Measurements from ENCODE around the gene MRAS.
"Not testable (repeated sequence)": the region's sequence is repeated elsewhere in the genome, so short reads cannot be mapped to it uniquely, and the experiment has no call there.

MRAS gene

GRCh38 chr3:138423316-138423715 is 74.9 kb downstream of the MRAS start:
- no peaks in the 10 kb centered on the region for H3K27me3 ChIP-seq (ENCODE audit: control insufficient read depth, insufficient read depth, low read length)
- no peak overlapping the region for H3K4me3 ChIP-seq (ENCODE audit: low read length)
- no peak overlapping the region for H3K27ac ChIP-seq (ENCODE audit: low read depth, low read length)
- H3K36me3 ChIP-seq (ENCODE audit: control insufficient read depth, insufficient read depth, low read length) = no peaks in the 10 kb centered on the region
- H3K4me1 ChIP-seq (ENCODE audit: control insufficient read depth, insufficient read depth, low read length) = no peaks in the 10 kb centered on the region
- no peak overlapping the region for H3K9ac ChIP-seq (ENCODE audit: low read length)

GRCh38 chr3:138424323-138424722 is 75.9 kb downstream of the MRAS start:
- no peaks in the 10 kb centered on the region for H3K27me3 ChIP-seq (ENCODE audit: control insufficient read depth, insufficient read depth, low read length)
- no peaks in the 10 kb centered on the region for H3K36me3 ChIP-seq (ENCODE audit: control insufficient read depth, insufficient read depth, low read length)
- H3K4me3 ChIP-seq (ENCODE audit: low read length) = no peak overlapping the region
- no peak overlapping the region for H3K27ac ChIP-seq (ENCODE audit: low read depth, low read length)
- no peaks in the 10 kb centered on the region for H3K4me1 ChIP-seq (ENCODE audit: control insufficient read depth, insufficient read depth, low read length)
- no peak overlapping the region for H3K9ac ChIP-seq (ENCODE audit: low read length)

DNA sequence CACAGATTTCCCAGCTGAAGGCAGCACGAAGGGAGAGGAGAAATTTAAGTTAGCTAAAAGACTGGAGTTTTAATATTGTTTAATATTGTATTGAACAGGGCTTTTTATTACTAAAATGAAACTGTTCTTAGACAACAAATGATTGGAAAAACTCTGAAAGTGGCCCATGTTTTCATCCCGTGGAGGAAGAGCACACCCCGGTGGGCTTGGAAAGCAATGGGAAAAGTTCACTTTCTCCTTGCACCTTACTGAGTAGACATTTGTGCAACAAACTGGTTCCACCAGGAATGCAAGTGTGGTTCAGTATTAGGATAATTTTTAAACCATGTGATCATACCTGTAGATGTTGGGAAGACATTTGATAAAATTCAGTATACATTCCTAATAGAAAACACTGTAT is 77.8 kb downstream of the MRAS start:
- no peak overlapping the region for H3K9ac ChIP-seq (ENCODE audit: low read length)
- H3K36me3 ChIP-seq (ENCODE audit: control insufficient read depth, insufficient read depth, low read length) = no peaks in the 10 kb centered on the region
- H3K27me3 ChIP-seq (ENCODE audit: control insufficient read depth, insufficient read depth, low read length) = no peaks in the 10 kb centered on the region
- no peak overlapping the region for H3K4me3 ChIP-seq (ENCODE audit: low read length)
- no peak overlapping the region for H3K27ac ChIP-seq (ENCODE audit: low read depth, low read length)
- H3K4me1 ChIP-seq (ENCODE audit: control insufficient read depth, insufficient read depth, low read length) = no peaks in the 10 kb centered on the region

- H3K4me3 ChIP-seq (ENCODE audit: low read length); H3K9ac ChIP-seq (ENCODE audit: low read length); H3K27ac ChIP-seq (ENCODE audit: low read depth, low read length); H3K4me1 ChIP-seq (ENCODE audit: control insufficient read depth, insufficient read depth, low read length); H3K36me3 ChIP-seq (ENCODE audit: control insufficient read depth, insufficient read depth, low read length); H3K27me3 ChIP-seq (ENCODE audit: control insufficient read depth, insufficient read depth, low read length): not testable (repeated sequence)
These were observed 78.4 kb downstream of the MRAS start for GRCh38 chr3:138426754-138427153.

DNA sequence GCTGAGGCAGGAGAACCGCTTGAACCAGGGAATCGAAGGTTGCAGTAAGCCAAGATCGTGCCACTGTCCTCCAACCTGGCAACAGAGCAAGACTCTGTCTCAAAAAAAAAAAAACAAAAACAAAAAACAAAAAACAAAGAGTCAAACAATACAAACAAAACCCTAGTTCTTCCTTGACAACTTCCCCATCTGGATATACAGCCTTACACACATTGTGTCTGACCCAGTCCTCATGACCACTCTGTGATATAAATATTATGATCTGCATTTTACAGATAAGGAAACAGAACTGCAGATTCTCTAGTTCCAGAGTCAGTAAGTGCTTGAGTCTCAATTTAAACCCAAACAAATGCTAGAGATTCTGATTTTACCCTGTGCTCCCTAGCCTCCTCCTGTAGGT is 81.3 kb downstream of the MRAS start:
- Histone ChIP-seq H3K36me3 (ENCODE audit: control insufficient read depth, insufficient read depth, low read length) (no peaks in the 10 kb centered on the region), H3K27me3 (ENCODE audit: control insufficient read depth, insufficient read depth, low read length) (no peaks in the 10 kb centered on the region), H3K4me3 (ENCODE audit: low read length) (no peak overlapping the region), H3K27ac (ENCODE audit: low read depth, low read length) (no peak overlapping the region), H3K4me1 (ENCODE audit: control insufficient read depth, insufficient read depth, low read length) (peaks cover 4% of the 10 kb centered on the region), H3K9ac (ENCODE audit: low read length) (no peak overlapping the region)

DNA sequence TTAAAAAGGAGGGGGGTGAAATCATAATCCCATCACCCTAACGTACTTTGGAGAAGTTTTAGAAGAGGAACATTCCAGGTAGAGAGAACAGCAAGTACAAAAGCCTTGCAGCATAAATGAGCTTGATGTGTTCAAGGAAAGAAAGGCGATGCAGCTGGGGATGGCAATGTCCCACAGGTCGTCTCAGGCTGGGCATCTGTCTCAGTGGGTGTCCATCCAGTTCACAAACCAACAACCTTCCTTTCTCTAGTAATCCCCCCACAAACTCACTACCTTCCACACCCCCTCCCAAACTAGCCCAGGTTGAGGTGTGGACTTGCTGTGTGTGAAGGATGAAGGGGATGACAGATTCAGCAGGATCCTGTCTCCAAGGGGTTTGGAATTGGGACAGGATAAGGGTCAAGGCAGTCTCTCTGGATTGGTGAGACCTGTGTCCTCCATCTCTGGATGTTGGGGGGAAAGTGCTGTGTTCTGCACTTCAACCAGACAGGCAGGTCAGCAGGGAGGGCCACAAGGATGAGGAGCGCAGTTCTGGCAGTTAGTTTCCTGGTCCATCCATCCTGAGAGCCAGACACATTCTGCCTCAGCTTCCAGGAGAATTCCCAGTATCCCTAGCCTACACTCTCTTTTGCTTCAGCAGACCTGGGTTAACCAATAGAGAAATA is 84.3 kb downstream of the MRAS start:
- Histone ChIP-seq H3K27ac (ENCODE audit: low read depth, low read length) (no peak overlapping the region), H3K4me3 (ENCODE audit: low read length) (no peak overlapping the region), H3K4me1 (ENCODE audit: control insufficient read depth, insufficient read depth, low read length) (peaks cover 4% of the 10 kb centered on the region), H3K27me3 (ENCODE audit: control insufficient read depth, insufficient read depth, low read length) (peaks cover 6% of the 10 kb centered on the region), H3K36me3 (ENCODE audit: control insufficient read depth, insufficient read depth, low read length) (no peaks in the 10 kb centered on the region), H3K9ac (ENCODE audit: low read length) (no peak overlapping the region)

DNA sequence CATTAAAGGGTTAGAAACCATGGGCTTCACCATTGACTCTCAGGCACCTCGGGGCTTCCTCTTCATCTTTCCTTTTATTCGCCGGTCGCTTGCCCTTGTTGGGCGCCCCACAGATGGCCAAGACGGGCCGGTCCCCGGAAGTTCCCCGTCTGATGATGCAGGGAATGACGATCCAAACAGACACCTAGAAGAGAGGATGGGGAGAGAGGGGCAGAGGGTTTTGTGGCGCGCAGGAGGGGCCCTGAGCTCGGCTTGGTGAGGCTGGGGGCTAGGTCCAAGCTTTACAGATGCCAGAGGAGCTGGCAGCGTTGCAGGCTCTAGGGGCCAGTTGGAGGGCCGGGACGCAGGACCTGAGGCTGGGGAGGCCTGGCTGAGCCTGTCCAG is 85.5 kb downstream of the MRAS start:
- peak overlapping the region; percentile 45 for H3K4me3 ChIP-seq (ENCODE audit: low read length)
- peaks cover 4% of the 10 kb centered on the region for H3K4me1 ChIP-seq (ENCODE audit: control insufficient read depth, insufficient read depth, low read length)
- H3K27ac ChIP-seq (ENCODE audit: low read depth, low read length) = no peak overlapping the region
- H3K36me3 ChIP-seq (ENCODE audit: control insufficient read depth, insufficient read depth, low read length) = no peaks in the 10 kb centered on the region
- no peak overlapping the region for H3K9ac ChIP-seq (ENCODE audit: low read length)
- peaks cover 6% of the 10 kb centered on the region for H3K27me3 ChIP-seq (ENCODE audit: control insufficient read depth, insufficient read depth, low read length)

DNA sequence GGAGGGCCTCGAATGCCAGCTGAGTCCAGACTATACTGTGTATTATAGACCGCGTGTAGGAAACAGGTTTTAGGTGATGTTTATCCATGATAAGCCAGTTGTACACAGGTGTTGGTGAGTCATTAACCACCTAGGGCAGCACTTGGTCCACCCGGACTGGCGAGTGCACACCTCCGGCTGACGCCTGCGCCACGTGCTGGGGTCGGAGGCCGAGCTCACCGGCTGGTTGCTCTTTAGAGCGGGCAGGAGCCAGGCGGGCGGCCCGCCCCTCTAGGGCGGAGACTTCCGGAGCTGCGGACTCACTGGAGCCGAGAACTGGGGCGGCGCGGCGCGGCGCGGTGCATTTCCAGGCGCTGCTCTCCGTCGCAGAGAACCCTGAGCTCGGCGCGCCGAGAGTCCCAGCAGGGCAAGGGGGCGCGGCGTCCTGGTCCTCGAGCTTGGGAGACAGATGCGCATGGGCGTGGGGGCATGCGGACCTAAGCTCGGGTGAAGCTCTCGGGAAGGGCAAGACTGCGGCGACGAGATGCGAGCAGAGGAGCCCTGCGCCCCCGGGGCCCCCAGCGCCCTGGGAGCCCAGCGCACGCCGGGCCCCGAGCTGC is 86.0 kb downstream of the MRAS start, which contains the start of gene ESYT3:
Gene ESYT3 (plus strand): TSS at position 341 of the 599 bp plus-strand sequence. CDS start 183 bp downstream, at position 524.
- Histone ChIP-seq H3K27me3 (ENCODE audit: control insufficient read depth, insufficient read depth, low read length) (peaks cover 6% of the 10 kb centered on the region), H3K36me3 (ENCODE audit: control insufficient read depth, insufficient read depth, low read length) (no peaks in the 10 kb centered on the region), H3K27ac (ENCODE audit: low read depth, low read length) (peak within 1 kb of the TSS; percentile 38), H3K4me3 (ENCODE audit: low read length) (peak within 1 kb of the TSS; percentile 69), H3K9ac (ENCODE audit: low read length) (no peak within 1 kb of the TSS), H3K4me1 (ENCODE audit: control insufficient read depth, insufficient read depth, low read length) (peaks cover 4% of the 10 kb centered on the region)

- H3K4me3 ChIP-seq (ENCODE audit: low read length) = peak overlapping the region; percentile 69
- peaks cover 6% of the 10 kb centered on the region for H3K27me3 ChIP-seq (ENCODE audit: control insufficient read depth, insufficient read depth, low read length)
- peak overlapping the region; percentile 38 for H3K27ac ChIP-seq (ENCODE audit: low read depth, low read length)
- H3K4me1 ChIP-seq (ENCODE audit: control insufficient read depth, insufficient read depth, low read length) = peaks cover 4% of the 10 kb centered on the region
- H3K36me3 ChIP-seq (ENCODE audit: control insufficient read depth, insufficient read depth, low read length) = no peaks in the 10 kb centered on the region
- no peak overlapping the region for H3K9ac ChIP-seq (ENCODE audit: low read length)
These were observed 86.7 kb downstream of the MRAS start for GRCh38 chr3:138434875-138435772.

DNA sequence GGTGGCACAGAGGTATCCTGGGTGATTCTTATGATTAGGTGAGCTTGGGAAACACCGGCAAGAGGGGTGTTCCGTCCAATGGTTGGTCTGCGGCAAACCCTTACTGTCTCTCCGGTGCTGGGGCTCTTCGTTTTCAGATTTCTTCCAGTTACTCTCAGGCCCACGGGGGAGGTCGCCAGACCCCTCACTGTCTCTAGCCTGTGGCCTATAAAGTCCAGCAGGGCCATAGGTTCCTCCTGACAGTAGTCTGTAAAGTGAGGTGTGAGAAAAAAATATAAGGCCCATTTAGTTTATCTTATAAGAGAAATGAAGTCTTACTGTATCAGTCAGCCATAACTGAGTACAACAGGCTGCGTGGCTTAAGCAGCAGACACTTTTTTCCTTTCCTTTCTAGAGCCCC is 87.5 kb downstream of the MRAS start:
- no peaks in the 10 kb centered on the region for H3K36me3 ChIP-seq (ENCODE audit: control insufficient read depth, insufficient read depth, low read length)
- H3K4me1 ChIP-seq (ENCODE audit: control insufficient read depth, insufficient read depth, low read length) = peaks cover 11% of the 10 kb centered on the region
- no peak overlapping the region for H3K27ac ChIP-seq (ENCODE audit: low read depth, low read length)
- H3K9ac ChIP-seq (ENCODE audit: low read length) = no peak overlapping the region
- peaks cover 6% of the 10 kb centered on the region for H3K27me3 ChIP-seq (ENCODE audit: control insufficient read depth, insufficient read depth, low read length)
- peak overlapping the region; percentile 69 for H3K4me3 ChIP-seq (ENCODE audit: low read length)

- H3K4me3 ChIP-seq (ENCODE audit: low read length) = no peak overlapping the region
- no peak overlapping the region for H3K27ac ChIP-seq (ENCODE audit: low read depth, low read length)
- no peaks in the 10 kb centered on the region for H3K36me3 ChIP-seq (ENCODE audit: control insufficient read depth, insufficient read depth, low read length)
- H3K9ac ChIP-seq (ENCODE audit: low read length) = no peak overlapping the region
- peaks cover 6% of the 10 kb centered on the region for H3K27me3 ChIP-seq (ENCODE audit: control insufficient read depth, insufficient read depth, low read length)
- H3K4me1 ChIP-seq (ENCODE audit: control insufficient read depth, insufficient read depth, low read length) = peaks cover 12% of the 10 kb centered on the region
These were observed 88.9 kb downstream of the MRAS start for GRCh38 chr3:138437281-138437680.

DNA sequence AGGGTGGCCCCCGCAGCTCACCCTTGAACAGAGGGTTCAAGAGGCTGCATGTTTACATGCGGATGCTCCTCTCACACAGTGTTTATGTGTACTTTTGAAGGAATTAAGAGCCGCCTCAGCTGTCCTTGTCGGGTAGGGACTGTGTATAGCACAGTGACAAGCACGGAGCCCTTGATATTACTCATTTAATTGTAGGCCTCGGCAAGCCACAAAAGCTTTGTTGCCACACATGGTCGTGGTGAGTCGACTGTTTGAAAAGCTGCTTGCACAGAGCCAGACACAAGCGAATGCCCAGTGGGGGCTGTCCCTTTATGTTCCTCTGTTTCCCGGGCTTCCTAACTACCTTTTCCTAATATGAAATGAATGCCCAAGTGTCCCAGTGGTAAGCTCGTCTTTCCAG is 90.5 kb downstream of the MRAS start:
- Histone ChIP-seq H3K4me3 (ENCODE audit: low read length) (no peak overlapping the region), H3K4me1 (ENCODE audit: control insufficient read depth, insufficient read depth, low read length) (peaks cover 15% of the 10 kb centered on the region), H3K36me3 (ENCODE audit: control insufficient read depth, insufficient read depth, low read length) (no peaks in the 10 kb centered on the region), H3K27ac (ENCODE audit: low read depth, low read length) (no peak overlapping the region), H3K27me3 (ENCODE audit: control insufficient read depth, insufficient read depth, low read length) (peaks cover 6% of the 10 kb centered on the region), H3K9ac (ENCODE audit: low read length) (no peak overlapping the region)

Measured in rectal smooth muscle tissue (tissue), 1 donor.